ENCODE measurements around the gene STMND1.
A peak's percentile ranks its signal among the peaks of the same experiment; 100 is the strongest.

Gene STMND1

DNA sequence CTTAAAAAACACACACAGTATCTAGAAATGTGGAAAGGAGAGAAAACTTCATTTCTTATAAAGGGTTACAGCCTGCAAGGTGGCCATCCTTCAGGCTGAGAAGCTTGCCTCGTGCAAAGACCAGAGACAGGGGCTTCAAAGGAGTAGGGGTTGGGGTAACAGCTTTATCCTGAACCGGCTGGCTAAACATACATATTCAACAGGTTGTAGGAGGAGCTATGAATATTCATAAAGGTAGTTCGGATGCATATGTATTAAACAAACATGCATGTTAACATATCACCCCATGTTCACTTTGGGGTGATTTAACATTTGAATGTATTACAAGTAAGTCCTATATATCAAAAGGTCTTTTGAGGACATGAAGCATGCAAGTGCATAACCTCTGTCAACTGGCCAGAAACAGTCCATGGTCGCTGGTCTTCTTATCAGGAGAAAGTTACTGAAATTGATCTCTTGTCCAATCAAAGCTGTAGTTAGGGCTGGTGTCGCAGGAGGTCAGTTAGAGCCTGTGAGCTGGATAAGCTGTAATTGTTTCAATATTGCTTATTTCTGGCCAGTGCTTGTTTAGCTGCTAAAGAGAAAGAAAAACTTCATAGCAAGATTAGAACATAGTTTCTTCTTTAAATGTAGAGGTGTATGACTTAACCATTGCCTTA, 2.3 kb upstream of the STMND1 start:
- no peak for DNase-seq

DNA sequence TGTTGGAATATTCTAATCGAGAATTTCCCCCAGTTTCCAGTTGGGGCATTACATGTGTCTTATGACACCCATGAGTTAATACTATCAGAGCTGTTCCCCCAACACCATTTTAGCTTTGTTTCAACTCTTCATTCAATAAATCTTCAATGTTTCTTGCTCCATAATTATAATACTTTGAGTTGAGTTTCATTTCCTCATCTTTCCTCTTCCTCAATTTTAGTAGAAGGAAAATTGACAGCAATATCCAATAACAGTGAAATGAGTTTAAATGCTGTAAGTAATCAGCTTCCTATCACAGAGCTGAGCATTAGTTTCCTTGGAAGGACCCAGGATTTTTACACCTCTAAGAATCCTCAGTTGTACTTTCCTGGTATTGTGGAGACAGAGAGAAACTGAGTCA, 1.0 kb upstream of the STMND1 start:
- DNase-seq: peak; percentile 72

DNA sequence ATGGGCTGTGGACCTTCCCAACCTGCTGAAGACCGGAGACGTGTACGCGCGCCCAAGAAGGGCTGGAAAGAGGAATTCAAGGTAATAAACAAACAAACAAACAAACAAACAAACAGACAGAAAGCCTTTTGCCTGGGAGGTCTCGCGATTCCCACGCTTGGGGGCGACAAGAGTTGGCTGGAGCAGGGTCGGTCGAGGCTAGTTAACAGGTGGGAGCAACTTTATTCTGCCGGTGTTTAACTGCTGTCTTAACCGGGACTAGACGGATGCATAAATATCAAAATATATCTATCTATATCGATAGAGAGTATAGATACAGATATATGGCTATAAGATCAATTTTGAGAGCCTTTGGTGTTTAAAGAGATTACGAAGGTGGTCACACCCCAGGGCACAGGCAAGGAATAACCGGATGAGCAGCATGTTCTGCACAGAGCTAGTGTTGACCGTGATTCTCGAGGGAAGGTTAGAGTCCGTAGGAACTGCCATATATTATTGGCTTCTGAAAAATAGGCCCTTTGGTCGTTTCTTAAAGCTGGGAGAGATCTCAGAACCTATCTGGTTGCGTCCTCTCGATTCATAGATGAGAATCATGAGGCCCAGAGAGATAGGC, 514 bp downstream of the STMND1 start:
- DNase-seq: no peak

DNA sequence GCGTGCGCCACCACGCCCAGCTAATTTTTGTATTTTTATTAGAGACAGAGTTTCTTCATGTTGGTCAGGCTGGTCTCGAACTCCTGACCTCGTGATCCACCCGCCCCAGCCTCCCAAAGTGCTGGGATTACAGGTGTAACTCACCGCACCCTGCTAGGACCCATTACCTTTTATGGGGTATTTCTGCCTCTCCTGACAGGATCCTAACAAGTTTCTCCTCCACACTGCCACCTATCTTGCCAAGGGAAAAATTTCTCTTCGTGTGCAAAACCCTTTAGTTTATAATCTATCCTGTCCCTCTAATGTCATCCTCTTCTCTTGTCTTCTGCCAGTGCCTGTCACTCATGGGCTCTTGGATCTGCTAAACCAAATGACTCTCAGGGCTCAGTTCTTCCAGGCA, 1.9 kb downstream of the STMND1 start:
- DNase-seq: no peak

DNA sequence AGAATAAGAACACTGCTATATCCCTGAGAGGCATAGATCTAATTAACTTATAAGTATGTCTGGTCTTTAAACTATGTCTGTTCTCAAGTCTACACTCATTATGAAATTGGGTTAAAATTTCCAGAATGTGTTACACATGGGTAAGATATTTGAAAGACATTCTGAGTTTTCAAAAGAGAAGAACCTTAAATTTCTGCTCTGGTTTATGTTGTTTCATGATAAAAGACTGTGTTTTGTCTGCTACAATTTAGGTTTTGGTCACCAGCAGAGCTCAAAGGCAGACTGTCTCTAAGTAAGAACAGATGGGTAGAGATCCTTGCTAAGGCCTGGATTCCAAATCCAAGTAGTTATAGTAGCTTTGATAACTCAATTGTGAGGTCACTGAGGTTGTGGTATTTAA, 6.0 kb downstream of the STMND1 start:
- no peak for DNase-seq

DNA sequence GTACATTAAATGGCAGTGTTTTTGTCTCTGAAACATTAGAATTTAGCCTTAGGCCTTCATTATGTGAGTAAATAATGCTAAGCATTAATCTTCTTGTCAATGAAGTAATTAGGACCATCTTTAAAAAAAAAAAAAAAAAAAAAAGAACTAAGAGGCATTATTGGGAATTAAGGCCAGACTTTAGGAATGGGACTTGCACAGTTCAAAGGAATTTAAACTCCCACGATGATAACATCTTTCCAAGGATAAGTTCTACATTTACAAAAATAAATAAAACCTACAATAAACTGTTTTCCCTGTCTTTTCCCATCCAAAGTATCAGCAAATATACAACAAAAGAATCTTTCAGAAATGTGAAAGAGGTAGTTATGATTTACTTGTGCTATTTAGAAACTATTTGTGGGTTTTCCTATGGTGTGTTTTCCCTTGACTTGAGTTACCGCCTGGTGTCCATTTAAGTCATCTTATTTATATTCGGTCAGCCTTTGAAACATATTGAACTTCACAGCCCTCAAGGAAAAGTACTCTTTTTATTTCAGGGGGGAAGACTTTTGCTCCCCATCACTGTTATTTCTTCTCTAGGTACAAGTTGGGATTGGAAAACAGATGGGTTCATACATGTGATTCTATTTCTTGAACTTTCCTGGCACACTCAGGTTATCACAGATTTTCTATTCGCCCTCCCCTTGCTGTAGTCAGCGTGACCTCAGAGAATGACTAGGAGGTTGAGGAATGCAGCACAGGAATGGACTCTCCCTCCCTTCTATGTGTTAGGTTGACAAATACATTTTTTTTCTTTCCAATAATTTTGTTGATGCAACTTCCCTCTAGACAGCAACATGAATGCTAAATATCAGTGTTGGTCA, 13.6 kb downstream of the STMND1 start:
- DNase-seq: no peak

DNA sequence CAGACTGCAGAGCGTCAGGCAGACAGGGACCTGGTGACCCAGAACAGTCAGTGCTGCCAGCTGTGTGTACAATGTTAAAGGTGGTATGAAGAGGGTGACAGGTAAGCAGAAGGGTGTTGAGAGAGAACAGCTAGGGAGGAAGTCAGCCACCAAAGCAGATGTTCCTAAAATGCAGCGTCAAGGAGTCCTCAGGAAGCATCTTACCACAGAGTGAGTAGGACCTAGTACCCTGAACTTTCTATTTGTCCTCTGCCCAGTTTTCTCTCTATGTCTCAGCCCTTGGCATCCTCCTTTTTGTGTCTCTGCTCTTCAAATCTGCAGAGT, 14.2 kb downstream of the STMND1 start:
- no peak for DNase-seq

DNA sequence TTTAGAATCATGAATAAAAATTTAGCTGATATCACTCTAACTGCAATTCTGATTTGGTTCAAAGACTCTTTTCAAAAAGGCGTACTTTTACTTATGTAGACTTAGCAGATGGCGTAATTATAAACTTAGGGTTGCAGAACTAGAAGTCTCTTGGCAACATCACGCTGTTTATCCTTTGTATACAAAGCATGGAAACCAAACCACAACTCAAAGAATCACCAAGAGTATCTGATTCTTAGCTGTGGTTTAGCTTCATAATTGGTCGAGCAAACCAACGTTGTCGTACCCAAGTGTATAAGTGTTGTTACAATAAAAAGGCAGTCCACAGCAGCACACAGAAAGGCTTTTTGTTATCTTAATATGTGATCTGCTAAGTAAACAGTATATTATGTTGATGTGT, 18.2 kb downstream of the STMND1 start:
- no peak for DNase-seq

DNA sequence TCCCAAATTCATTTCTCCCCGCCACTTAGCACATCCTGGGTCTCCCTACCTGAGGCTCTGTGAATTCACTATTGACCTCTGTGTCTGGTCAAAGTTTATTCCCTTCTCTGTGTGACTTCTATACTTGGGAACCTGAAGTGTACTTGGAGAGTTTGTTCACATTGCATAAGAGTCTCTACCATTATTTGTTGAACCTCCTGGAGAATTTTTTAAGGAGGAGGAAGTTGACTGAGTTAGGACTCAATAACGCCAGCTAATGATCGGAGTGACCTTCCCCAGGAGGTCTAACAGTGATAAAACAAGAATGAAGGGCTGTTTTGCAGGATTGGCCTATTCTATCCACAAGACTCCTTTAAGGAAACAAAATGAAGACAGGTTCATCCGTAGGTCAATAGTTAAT, 23.6 kb downstream of the STMND1 start:
- no peak for DNase-seq

DNA sequence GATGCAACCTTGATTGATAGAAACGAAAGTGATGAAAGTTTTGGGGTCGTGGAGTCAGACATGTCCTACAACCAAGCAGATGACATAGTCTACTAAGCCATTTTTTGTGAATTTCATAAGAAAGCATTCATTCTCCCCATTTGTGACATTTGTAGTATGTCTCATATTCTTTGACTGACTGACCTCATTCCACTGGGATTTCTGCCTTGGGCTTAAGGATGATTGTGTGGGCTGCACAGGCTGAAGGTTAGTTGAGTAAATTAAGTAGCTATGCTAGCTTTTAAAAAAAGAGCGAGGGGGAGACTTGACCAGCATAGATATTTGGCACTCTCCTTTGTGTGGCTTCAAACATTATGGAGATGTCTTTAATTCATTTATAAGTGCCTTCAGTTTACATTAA, 28.9 kb downstream of the STMND1 start:
- peak; percentile 39 for DNase-seq

DNA sequence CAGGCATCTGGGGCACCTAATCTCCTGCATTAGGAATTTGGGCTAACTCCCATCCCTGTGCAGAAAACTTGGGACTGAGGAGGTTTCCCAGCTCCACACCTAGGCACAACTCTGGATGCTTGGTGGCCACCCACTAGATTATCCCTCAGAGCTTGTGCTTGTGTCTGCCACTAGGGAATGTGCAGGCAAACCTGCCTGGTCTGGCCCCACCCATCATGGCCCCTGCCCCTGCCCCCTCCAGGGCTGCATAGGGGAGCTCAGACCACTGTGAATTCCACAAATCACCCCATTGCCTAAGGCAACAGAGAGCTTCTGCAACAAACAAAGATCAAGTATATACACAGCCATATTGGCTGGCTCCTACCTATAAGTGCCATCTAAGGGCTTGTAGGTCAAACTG, 31.1 kb downstream of the STMND1 start:
- no peak for DNase-seq

DNA sequence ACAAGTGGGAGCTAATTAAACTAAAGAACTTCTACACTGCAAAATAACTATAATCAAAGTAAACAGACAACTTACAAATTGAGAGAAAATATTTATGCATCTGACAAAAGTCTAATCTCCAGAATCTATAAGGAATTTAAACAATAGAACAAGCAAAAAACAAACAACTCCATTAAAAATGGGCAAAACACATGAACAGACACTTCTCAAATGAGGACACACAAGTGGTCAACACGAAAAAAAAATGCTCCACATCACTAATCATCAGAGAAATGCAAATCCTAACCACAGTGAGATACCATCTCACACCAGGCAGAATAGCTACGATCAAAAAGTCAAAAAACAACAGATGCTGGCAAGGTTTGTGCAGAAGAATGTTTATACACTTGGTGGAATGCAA, 36.2 kb downstream of the STMND1 start:
- DNase-seq: no peak

DNA sequence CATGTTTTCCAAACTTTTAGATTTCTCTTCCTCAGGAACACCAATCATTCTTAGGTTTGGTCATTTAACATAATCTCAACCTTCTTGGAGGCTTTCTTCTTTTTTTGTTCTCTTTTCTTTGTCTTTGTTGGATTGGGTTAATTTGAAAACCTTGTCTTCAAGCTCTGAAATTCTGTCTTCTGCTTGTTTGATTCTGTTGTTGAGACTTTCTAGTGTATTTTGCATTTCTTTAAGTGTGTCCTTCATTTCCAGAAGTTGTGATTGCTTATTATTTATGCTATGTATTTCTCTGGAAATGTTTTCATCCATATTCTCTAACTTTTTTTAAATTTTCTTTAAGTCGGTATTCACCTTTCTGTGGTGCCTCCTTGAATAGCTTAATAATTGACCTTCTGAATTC, 42.2 kb downstream of the STMND1 start:
- no peak for DNase-seq

DNA sequence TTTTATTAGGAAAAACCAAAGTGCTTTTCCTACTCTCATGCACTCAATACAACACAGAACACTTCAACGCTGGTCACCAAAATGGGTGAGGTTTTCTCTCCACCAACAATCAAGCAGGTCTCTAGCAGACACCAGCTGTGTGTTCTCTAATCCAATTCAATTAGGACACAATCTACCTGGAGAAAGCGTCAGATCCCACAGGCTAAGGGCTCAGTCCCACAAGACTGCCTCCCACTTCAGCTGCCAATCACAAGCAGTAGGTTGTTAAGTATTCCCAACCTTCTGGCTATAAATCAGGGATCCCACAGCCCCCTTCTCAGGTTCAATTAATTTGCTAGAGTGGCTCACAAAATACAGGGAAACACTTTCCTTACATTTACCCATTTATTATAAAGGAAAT, 47.7 kb downstream of the STMND1 start:
- DNase-seq: no peak

DNA sequence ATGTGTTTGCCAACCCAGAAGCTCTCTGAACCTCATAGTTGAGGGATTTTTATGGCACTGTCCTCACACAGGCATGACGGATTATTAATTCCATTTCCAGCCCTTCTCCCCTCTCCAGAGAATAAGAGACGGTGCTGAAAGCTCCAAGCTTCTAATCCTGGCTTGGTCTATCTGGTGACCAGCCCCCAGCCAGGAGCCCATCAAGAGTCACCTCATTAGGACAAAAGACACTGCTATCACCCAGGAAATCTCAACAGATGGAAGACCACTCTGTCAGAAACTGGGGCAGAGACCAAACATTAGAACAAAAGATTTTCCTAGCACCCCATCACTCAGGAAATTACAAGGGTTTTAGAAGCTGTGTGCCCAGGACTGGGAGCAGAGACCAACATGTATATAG, 48.2 kb downstream of the STMND1 start:
- DNase-seq: no peak

DNA sequence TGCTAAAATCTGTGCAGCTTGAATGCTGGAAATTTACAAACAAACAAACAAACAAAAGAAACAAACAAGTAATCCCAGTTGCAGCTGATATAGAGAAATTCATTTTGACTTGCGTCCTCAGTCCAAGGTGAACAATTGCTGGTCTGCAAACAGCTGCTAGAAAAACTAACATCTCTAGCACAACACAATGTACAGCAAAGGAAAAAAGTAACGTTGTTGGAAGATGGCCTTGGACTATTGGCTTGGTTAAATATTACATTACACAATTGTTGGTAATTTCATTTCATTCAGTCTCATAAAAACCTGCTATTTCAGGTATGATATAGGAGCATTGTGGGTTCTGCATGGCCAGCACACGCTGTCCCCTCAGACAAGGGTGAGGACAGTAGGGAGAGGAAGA, 50.0 kb downstream of the STMND1 start:
- DNase-seq: no peak

DNA sequence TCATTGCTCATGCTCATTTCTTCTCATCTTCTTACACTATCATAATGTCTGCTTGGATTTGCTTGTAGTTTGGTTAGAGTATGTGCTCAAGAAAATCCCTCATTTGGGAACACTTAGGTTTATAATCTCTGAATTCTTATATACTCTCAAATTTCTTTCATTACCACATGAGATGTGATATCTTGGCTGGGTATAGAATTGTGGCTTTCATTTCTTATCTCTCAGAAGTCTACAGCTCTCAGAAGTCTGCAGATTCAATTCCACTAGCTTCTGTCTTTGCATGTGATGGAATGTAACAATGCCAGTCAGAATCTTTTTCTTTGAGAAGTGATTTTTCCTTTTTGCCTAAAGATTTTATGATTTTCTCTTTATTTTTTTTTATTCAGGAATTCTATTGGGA, 50.9 kb downstream of the STMND1 start:
- no peak for DNase-seq

DNA sequence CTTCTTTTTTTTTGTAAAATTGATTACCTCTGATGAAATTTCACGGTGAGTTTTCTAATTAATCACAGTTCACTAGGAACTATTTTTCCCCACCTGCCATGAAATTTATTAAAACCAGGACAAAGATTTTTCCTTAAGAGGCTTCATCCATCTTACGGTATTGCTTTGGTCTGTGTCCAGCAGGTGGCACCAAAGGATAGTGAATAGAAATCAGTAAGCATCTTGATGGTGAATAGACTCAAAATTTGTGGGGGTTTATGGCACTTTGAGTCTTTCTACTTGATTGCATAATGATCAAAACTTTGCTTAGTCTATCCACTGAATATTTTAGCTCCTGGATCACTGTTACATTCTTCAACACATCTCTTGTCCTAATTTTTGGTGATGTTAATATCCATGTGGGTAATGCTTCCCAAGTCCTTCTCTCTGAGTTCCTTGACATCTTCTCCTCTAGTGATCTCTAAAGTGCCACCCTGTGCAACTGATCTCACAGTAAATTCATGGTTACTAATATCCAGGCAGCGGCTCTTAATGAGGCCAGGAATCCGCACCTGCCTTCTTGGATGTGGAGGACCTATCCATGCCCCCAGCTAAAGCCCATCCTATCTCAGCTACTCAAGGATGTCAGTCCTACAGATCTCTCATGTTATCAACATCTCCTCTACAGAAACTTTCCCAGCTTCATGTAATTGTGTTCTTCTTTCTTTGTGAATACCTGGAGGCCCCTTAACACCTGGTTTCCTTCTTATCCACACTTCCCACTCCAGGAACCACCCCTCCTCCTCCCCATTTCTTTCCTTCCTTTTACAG, 54.5 kb downstream of the STMND1 start:
- DNase-seq: peak; percentile 61

DNA sequence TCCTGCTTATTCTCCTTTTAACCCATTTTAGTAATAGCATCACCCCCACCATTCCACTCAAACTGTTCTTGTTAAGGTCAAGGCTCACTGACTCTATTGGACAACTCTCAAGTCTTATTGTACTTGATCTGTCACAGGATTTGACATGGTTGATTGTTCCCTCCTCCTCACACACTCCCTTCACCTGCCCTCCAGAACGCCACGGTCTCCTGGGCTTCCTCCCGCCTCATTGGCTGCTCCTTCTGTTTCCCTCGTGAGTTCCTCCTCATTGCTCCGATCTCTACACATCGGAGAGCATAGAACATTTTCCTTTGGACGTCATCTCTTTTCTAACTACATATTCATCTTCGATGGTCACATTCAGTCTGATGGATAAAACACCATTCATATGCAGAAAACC, 55.1 kb downstream of the STMND1 start:
- DNase-seq: no peak

DNA sequence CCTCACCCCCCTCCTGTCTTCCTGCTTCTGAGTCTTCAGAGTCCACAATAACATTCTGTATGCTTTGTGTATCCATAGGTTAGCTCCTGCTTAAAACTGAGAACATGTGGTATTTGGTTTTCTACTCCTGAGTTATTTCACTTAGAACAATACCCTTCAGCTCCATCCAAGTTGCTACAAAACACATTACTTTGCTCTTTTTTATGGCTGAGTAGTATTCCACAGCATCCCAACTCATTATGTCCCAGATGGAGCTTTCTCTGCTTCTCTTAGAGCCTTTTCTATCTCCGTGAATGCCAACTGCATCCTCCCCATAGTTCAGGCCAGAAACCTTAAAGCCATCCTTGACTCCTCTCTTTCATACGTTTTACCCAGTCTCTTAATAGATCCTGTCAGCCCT, 55.8 kb downstream of the STMND1 start:
- no peak for DNase-seq

DNA sequence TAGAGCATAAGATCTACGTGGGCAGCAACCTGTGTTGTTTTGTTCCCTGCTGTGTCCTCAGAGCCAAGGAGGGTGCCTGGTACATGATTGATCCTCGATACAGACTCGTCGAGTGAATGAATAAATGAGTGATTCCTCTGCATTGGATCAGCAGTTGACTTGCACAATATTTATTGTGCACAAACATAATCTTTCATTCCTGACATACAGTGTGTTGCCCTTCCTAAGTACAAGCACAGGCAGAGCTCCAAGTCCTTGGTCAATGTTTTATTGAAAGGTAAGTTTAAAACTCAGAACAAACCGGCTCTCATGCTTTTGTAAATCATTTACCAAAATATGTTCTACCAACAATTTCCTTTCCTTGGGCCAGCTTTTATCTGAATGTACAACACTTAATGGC, 57.4 kb downstream of the STMND1 start:
- DNase-seq: no peak

DNA sequence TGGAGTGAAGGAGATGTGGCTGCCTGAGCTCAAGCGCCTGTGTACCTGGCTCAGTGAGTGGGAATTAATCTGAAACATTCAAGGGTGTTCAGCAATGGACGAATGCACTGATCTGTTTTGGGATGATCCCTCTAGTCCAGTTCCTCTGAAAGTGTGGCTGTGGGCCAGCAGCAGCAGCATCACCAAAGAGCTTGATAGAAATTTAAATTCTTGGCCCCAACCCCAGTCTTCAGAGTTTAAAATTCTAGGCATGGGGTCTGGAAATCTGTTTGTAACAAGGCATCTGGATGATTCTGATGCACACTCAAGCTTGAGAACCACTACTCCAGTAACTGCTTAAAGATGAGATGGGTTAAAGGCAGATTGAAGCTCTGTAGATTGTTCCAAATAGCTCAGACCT, 59.2 kb downstream of the STMND1 start:
- no peak for DNase-seq

DNA sequence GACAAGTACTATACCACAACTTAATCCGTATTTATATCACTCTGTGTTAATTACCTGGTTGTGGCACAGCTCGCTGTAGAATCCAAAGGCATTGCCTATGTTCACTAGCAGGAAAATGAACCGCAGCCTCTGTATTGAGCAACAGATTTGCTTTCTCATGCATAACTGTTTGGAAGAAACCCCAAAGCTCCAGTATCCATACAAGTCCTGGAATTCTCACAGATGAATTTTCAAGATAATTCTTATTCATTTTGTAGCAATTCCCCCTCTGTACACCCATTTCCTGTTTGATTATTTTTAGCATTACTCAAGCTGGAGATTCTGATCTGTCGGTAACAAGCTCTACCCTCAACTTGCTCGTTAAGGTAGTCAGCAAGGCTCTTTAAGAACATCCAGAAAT, 63.5 kb downstream of the STMND1 start:
- DNase-seq: no peak

Data from MV-4-11 (cell line).